Transverse colon (tissue), 3 donors: Measurements from ENCODE around the gene CAMSAP1.

Source experiments
- CTCF ChIP-seq, 5 experiments: fragments of 200-600 bp in 3 of 5; fragments of 450-650 bp in 2 of 5; sonication (generic) in 3 of 5; IDR thresholded peaks; 1 replicate in 2 of 5; 2 replicates in 3 of 5; pipeline ENCODE4 v1.5.1; 2016 to 2017; ENCODE audit warnings: antibody characterized with exemption in 5 of 5, inconsistent platforms in 3 of 5, mild to moderate bottlenecking in 2 of 5, moderate library complexity in 1 of 5
- EP300 ChIP-seq: sonication (generic); formaldehyde crosslinking; IDR thresholded peaks from one replicate; pipeline ENCODE4 v1.6.1; 2017; ENCODE audit warnings: antibody characterized with exemption, low read depth

GRCh38 chr9:135907006-135907430 is 328 bp downstream of the CAMSAP1 start:
- no peak for TF ChIP-seq CTCF (IDR thresholded peaks at IDR 0.05)
- no peak for TF ChIP-seq EP300
